HL-60 (cell line): ENCODE results near the gene CNGA2.

ENCODE experiments used
- GABPA ChIP-seq: IDR thresholded peaks from 2 replicates; pipeline ENCODE4 v1.6.1; 2012; ENCODE audit warnings: low read depth
- POLR2AphosphoS5 ChIP-seq: IDR thresholded peaks from 2 replicates; pipeline ENCODE4 v1.6.1; 2012; ENCODE audit warnings: low read depth
- TF ChIP-seq, protein P1 (sequence below): IDR thresholded peaks from one replicate; pipeline ENCODE4 v1.5.1; 2011; ENCODE audit warnings: low read length, control low read depth, inconsistent platforms; ENCODE audit not compliant: insufficient read depth

DNA sequence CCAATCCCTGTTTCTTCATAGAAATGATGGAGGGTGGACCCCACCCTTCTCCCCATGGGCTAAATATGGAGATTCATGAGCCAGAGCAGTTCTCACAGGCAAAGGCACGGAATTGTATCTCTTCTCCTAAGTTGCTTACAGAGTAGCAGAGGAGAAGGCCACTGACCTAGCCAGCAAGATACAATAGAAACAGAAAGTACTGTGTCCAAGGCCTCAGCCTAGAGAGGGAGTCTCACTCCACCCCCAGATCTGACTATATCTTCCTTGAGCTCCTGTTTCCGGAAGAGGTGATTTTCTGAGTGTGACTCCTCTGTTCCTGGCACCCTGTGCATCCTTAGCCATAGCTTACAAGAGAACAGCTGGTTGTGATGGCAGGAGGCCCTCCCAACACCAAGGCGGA lies 18.8 kb upstream of the CNGA2 start, which contains the start of gene FATE1:
- TF ChIP-seq, protein P1, sequence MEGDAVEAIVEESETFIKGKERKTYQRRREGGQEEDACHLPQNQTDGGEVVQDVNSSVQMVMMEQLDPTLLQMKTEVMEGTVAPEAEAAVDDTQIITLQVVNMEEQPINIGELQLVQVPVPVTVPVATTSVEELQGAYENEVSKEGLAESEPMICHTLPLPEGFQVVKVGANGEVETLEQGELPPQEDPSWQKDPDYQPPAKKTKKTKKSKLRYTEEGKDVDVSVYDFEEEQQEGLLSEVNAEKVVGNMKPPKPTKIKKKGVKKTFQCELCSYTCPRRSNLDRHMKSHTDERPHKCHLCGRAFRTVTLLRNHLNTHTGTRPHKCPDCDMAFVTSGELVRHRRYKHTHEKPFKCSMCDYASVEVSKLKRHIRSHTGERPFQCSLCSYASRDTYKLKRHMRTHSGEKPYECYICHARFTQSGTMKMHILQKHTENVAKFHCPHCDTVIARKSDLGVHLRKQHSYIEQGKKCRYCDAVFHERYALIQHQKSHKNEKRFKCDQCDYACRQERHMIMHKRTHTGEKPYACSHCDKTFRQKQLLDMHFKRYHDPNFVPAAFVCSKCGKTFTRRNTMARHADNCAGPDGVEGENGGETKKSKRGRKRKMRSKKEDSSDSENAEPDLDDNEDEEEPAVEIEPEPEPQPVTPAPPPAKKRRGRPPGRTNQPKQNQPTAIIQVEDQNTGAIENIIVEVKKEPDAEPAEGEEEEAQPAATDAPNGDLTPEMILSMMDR: no peak
- TF ChIP-seq GABPA (no peak), POLR2AphosphoS5 (no peak)
